ENCODE data around the gene DAAM1.
A peak's percentile ranks its signal among the peaks of the same experiment; 100 is the strongest.

DNA sequence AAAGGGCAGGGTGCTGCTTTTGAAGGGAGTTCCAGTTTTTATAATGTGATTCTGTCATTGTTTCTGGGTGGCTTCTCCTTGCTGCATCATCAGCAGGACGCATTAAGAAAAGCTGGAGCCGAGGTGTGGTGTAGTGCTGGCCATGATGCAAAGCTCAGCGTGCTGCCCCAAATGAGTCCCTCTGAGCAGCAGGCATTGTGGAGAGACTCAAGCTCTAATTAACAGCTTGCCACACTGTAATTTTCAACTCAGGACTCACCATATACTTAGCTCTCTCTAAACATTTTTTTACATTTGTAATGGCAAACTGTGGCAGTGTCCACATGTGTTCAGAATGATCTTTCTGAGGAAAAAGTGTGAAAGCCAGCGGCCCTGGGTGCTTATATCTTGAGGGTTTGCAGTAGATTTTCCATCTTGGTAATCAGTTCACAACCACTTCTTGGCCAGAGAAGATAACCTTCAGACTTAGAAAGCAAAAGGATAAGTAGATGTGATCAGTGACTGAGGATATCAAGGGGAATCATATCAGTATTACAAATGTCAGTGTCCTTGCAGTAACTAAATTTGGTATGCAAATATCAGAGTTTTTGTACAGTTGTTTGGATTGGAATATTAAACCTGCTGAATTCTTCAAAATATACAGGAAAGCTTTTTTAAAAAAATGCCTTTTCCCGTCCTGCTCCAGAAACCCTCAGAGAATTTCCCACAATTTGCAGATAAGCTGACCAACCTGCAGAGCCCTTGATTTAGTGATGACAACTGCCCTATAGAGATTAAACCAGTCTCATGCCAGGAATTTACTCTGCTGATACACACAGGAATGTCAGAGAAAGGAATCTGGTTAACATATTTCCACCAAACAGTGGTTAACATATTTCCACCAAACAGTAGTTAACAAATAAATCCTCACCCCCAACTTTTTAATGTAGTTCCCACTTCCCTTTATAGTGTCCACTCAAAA is 63.6 kb downstream of the DAAM1 start:
- TF ChIP-seq YY1 (IDR thresholded peaks at IDR 0.05; ENCODE audit: low read depth) (no peak), EZH2phosphoT487 (IDR thresholded peaks at IDR 0.05; ENCODE audit: borderline replicate concordance, low read depth) (no peak), POLR2AphosphoS5 (IDR thresholded peaks at IDR 0.05; ENCODE audit: low read depth, low read length) (peak; percentile 38; the same call in 1 of the 2 replicates), TCF12 (IDR thresholded peaks at IDR 0.05) (peak; percentile 82), TEAD4 (IDR thresholded peaks at IDR 0.05; ENCODE audit: borderline replicate concordance, insufficient read depth) (peak; percentile 70; the same call in 1 of the 2 replicates), SMC3 (IDR thresholded peaks at IDR 0.05; ENCODE audit: low read depth, low read length) (no peak), TAF1 (IDR thresholded peaks at IDR 0.05; ENCODE audit: borderline replicate concordance, low read depth, low read length) (no peak), GATA2 (CRISPR knock-in tag; IDR thresholded peaks at IDR 0.05) (no peak), RAD21 (IDR thresholded peaks at IDR 0.05; ENCODE audit: low read length) (no peak), NRF1 (IDR thresholded peaks at IDR 0.05; ENCODE audit: low read depth, low read length) (no peak)
- TF ChIP-seq, protein P1, sequence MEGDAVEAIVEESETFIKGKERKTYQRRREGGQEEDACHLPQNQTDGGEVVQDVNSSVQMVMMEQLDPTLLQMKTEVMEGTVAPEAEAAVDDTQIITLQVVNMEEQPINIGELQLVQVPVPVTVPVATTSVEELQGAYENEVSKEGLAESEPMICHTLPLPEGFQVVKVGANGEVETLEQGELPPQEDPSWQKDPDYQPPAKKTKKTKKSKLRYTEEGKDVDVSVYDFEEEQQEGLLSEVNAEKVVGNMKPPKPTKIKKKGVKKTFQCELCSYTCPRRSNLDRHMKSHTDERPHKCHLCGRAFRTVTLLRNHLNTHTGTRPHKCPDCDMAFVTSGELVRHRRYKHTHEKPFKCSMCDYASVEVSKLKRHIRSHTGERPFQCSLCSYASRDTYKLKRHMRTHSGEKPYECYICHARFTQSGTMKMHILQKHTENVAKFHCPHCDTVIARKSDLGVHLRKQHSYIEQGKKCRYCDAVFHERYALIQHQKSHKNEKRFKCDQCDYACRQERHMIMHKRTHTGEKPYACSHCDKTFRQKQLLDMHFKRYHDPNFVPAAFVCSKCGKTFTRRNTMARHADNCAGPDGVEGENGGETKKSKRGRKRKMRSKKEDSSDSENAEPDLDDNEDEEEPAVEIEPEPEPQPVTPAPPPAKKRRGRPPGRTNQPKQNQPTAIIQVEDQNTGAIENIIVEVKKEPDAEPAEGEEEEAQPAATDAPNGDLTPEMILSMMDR (IDR thresholded peaks at IDR 0.05), result no peak
- TF ChIP-seq, protein P2, sequence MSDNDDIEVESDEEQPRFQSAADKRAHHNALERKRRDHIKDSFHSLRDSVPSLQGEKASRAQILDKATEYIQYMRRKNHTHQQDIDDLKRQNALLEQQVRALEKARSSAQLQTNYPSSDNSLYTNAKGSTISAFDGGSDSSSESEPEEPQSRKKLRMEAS (IDR thresholded peaks at IDR 0.05; ENCODE audit: low read depth), result no peak
- TF ChIP-seq, protein P3, sequence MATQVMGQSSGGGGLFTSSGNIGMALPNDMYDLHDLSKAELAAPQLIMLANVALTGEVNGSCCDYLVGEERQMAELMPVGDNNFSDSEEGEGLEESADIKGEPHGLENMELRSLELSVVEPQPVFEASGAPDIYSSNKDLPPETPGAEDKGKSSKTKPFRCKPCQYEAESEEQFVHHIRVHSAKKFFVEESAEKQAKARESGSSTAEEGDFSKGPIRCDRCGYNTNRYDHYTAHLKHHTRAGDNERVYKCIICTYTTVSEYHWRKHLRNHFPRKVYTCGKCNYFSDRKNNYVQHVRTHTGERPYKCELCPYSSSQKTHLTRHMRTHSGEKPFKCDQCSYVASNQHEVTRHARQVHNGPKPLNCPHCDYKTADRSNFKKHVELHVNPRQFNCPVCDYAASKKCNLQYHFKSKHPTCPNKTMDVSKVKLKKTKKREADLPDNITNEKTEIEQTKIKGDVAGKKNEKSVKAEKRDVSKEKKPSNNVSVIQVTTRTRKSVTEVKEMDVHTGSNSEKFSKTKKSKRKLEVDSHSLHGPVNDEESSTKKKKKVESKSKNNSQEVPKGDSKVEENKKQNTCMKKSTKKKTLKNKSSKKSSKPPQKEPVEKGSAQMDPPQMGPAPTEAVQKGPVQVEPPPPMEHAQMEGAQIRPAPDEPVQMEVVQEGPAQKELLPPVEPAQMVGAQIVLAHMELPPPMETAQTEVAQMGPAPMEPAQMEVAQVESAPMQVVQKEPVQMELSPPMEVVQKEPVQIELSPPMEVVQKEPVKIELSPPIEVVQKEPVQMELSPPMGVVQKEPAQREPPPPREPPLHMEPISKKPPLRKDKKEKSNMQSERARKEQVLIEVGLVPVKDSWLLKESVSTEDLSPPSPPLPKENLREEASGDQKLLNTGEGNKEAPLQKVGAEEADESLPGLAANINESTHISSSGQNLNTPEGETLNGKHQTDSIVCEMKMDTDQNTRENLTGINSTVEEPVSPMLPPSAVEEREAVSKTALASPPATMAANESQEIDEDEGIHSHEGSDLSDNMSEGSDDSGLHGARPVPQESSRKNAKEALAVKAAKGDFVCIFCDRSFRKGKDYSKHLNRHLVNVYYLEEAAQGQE (IDR thresholded peaks at IDR 0.05; ENCODE audit: low read depth, low read length), result no peak
